Neuronal stem cell (in vitro differentiated cells): ENCODE data around the gene PSMG3.
"Not testable (repeated sequence)": the region's sequence is repeated elsewhere in the genome, so short reads cannot be mapped to it uniquely, and the experiment has no call there.

Source experiments
- DNase-seq: peaks from one replicate; pipeline ENCODE4 v3.0.0-alpha.2; 2013; ENCODE audit warnings: low spot score
- H2AFZ ChIP-seq: one replicate; pipeline ENCODE4 v1.6.1; 2013; ENCODE audit warnings: mild to moderate bottlenecking, low read length, inconsistent platforms
- H2AK5ac ChIP-seq: 2 replicates; pipeline ENCODE4 v1.6.1; 2013; ENCODE audit warnings: low read depth, mild to moderate bottlenecking, inconsistent platforms, low read length, moderate library complexity, mixed read lengths
- H2BK120ac ChIP-seq: 2 replicates; pipeline ENCODE4 v1.6.1; 2013; ENCODE audit warnings: low read depth, mild to moderate bottlenecking, inconsistent platforms, low read length, moderate library complexity, mixed read lengths
- H2BK12ac ChIP-seq: one replicate; pipeline ENCODE4 v1.6.1; 2013; ENCODE audit warnings: low read length, inconsistent platforms
- H2BK15ac ChIP-seq: 2 replicates; pipeline ENCODE4 v1.6.1; 2013; ENCODE audit warnings: mild to moderate bottlenecking, low read length, inconsistent platforms, mixed read lengths
- H2BK5ac ChIP-seq: one replicate; pipeline ENCODE4 v1.6.1; 2013; ENCODE audit warnings: inconsistent platforms, mild to moderate bottlenecking, low read length, moderate library complexity
- H3K14ac ChIP-seq: one replicate; pipeline ENCODE4 v1.6.1; 2013; ENCODE audit warnings: low read length, inconsistent platforms
- H3K18ac ChIP-seq: 2 replicates; pipeline ENCODE4 v1.6.1; 2013; ENCODE audit warnings: low read length, inconsistent platforms
- H3K23ac ChIP-seq: 2 replicates; pipeline ENCODE4 v1.6.1; 2013; ENCODE audit warnings: low read depth, mild to moderate bottlenecking, mixed read lengths, low read length, inconsistent platforms; ENCODE audit not compliant: poor library complexity
- H3K27ac ChIP-seq: replicated peaks from 3 replicates; pipeline ENCODE4 v1.5.1; 2013; ENCODE audit warnings: low read length, inconsistent platforms
- H3K27me3 ChIP-seq, 3 experiments: 2 replicates each; pipeline ENCODE4 v1.6.1; 2013; ENCODE audit warnings: low read length in 3 of 3, mild to moderate bottlenecking in 2 of 3, inconsistent platforms in 1 of 3, low read depth in 1 of 3, mixed read lengths in 1 of 3, moderate library complexity in 1 of 3; ENCODE audit not compliant: control insufficient read depth in 3 of 3, insufficient read depth in 3 of 3
- H3K36me3 ChIP-seq, 2 donors: replicated peaks in 1 of 2; 2 replicates each; pipeline ENCODE4 v1.6.1; 2013; ENCODE audit warnings: low read length in 2 of 2; ENCODE audit not compliant: control insufficient read depth in 2 of 2, insufficient read depth in 2 of 2
- H3K4ac ChIP-seq: 2 replicates; pipeline ENCODE4 v1.6.1; 2013; ENCODE audit warnings: inconsistent platforms, mild to moderate bottlenecking, low read length, moderate library complexity
- H3K4me1 ChIP-seq, 2 donors: 1 replicate in 1 of 2; 2 replicates in 1 of 2; pipeline ENCODE4 v1.6.1; 2013; ENCODE audit warnings: low read length in 2 of 2, low read depth in 1 of 2; ENCODE audit not compliant: control insufficient read depth in 2 of 2, insufficient read depth in 1 of 2
- H3K4me2 ChIP-seq: one replicate; pipeline ENCODE4 v1.6.1; 2013; ENCODE audit warnings: mild to moderate bottlenecking, low read length, inconsistent platforms; ENCODE audit not compliant: insufficient read depth, poor library complexity, severe bottlenecking
- H3K4me3 ChIP-seq, 2 donors: 2 replicates each; pipeline ENCODE4 v1.5.1; 2013; ENCODE audit warnings: low read length in 2 of 2, mild to moderate bottlenecking in 2 of 2, inconsistent platforms in 1 of 2, moderate library complexity in 1 of 2
- H3K79me1 ChIP-seq: one replicate; pipeline ENCODE4 v1.6.1; 2013; ENCODE audit warnings: low read depth, mild to moderate bottlenecking, inconsistent platforms, low read length, moderate library complexity
- H3K9ac ChIP-seq: one replicate; pipeline ENCODE4 v1.6.1; 2013; ENCODE audit warnings: mild to moderate bottlenecking, low read depth, low read length, inconsistent platforms; ENCODE audit not compliant: poor library complexity
- H3K9me3 ChIP-seq, 2 donors: replicated peaks in 1 of 2; 2 replicates each; pipeline versions ENCODE3 to v1.6.1; 2013; ENCODE audit warnings: low read length in 2 of 2, mild to moderate bottlenecking in 2 of 2, inconsistent platforms in 1 of 2, low read depth in 1 of 2, mixed read lengths in 1 of 2, moderate library complexity in 1 of 2; ENCODE audit not compliant: control insufficient read depth in 2 of 2, insufficient read depth in 1 of 2
- H4K8ac ChIP-seq: one replicate; pipeline ENCODE4 v1.6.1; 2013; ENCODE audit warnings: low read depth, mild to moderate bottlenecking, inconsistent platforms, low read length, moderate library complexity
- H4K91ac ChIP-seq: one replicate; pipeline ENCODE4 v1.6.1; 2013; ENCODE audit warnings: low read length, low read depth, mild to moderate bottlenecking, inconsistent platforms; ENCODE audit not compliant: poor library complexity
- WGBS, 2 donors: extraction: QIAGEN DNeasy Blood & Tissue Kit; methylation state at CpG; one replicate each; pipeline ENCODE4 v1.1.7; 2013; ENCODE audit warnings: missing lambda C conversion rate in 2 of 2, mixed read lengths in 1 of 2; ENCODE audit not compliant: insufficient read length in 2 of 2, insufficient replicate concordance in 1 of 2; ENCODE audit errors: extremely low coverage in 2 of 2; 5-methylcytosine and 5-hydroxymethylcytosine counted together

PSMG3 gene

DNA sequence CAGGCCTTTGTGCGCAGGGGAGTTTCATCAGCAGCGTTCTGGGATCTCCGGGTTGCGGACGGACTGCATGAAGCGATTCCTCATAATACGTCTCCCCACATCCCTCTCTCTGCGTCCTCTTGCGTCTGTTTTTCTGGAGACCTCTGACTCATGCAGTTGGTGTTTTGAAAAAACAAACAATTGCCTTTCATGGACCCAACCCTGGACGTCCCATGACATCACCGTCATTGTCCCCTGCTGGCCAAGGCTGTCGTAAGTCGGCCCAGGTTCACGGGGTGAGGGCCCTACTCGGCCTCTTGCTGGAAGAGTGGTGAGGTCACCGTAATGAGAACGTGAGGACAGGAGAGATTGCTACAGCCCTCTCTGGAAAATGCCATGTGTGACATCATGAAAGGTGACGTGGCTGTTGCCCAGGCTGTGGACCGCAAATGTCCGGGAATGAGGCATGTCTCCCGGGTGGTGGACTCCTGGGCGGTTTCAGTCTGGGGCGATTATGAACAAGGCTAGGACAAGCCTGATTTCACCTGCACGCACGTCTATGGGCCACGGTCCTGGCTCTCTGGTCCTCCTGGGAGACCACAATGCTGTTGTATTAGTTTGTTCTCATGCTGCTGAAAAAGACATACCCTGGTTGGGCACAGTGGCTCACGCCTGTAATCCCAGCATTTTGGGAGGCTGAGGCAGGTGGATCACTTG is 49.1 kb downstream of the PSMG3 start:
- H3K23ac ChIP-seq = no peak overlapping the region
- no peak overlapping the region for H3K4me3 ChIP-seq
- H3K9me3 ChIP-seq = peaks cover 2 to 7% of the 10 kb centered on the region in 2 donors
- no peak overlapping the region for H3K27ac ChIP-seq
- peak overlapping the region; percentile 66 for H2AFZ ChIP-seq
- H3K4me1 ChIP-seq = peaks cover 0 to 4% of the 10 kb centered on the region in 2 donors
- H3K4me2 ChIP-seq = no peak overlapping the region
- no peak overlapping the region for H4K91ac ChIP-seq
- WGBS, 2 donors = no CpG with 5 or more reads among the region's 27 CpGs
- no peak overlapping the region for H3K14ac ChIP-seq
- no peaks in the 10 kb centered on the region for H3K36me3 ChIP-seq
- no peak overlapping the region for H3K4ac ChIP-seq
- DNase-seq = no peak
- H3K79me1 ChIP-seq = peaks cover 6% of the 10 kb centered on the region
- peaks cover 0 to 5% (median 3%) of the 10 kb centered on the region in 3 experiments for H3K27me3 ChIP-seq
- H2BK120ac ChIP-seq = no peak overlapping the region
- no peak overlapping the region for H4K8ac ChIP-seq
- no peak overlapping the region for H3K18ac ChIP-seq
- no peak overlapping the region for H2BK5ac ChIP-seq
- no peak overlapping the region for H2BK12ac ChIP-seq
- no peak overlapping the region for H2BK15ac ChIP-seq
- H3K9ac ChIP-seq = no peak overlapping the region
- peak overlapping the region; percentile 6 for H2AK5ac ChIP-seq

DNA sequence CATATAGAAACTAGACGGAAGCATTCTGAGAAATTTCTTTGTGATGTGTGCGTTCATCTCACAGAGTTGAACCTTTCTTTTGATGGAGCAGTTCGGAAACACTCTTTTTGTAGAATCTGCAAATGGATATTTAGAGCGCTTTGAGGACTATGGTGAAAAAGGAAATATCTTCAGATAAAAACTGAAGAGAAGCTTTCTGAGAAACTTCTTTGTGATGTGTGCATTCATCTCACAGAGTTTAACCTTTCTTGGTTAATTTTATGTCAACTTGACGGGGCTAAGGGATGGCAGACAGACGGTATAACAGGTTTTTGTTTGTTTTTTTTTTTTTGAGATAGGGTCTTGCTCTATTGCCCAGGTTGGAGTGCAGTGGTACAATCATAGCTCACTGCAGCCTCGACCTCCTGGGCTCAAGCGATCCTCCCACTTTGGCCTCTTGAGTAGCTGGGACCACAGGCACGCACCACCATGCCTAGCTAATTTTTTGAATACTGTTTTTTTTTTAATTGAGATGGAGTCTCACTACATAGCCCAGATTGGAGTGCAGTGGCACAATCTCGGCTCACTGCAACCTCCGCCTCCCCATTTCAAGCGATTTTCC is 50.4 kb downstream of the PSMG3 start:
- H3K9me3 ChIP-seq, H2AFZ ChIP-seq, H3K27me3 ChIP-seq, H2BK12ac ChIP-seq, H4K8ac ChIP-seq, H3K36me3 ChIP-seq, H3K14ac ChIP-seq, H3K18ac ChIP-seq, H3K4me1 ChIP-seq, H2BK5ac ChIP-seq, H3K4me2 ChIP-seq, H3K27ac ChIP-seq, H4K91ac ChIP-seq, H2BK15ac ChIP-seq, DNase-seq, H3K79me1 ChIP-seq, H3K23ac ChIP-seq, H3K4me3 ChIP-seq, H3K4ac ChIP-seq, H2AK5ac ChIP-seq, H2BK120ac ChIP-seq, H3K9ac ChIP-seq: not testable (repeated sequence)
- WGBS, 2 donors = no CpG with 5 or more reads among the region's 12 CpGs
